Stomach (tissue), 9 donors: ENCODE measurements around the gene DOC2A. TPM values are rescaled to one million over a fixed set of nuclear protein-coding genes. Genes with fewer than 3 reads are reported as not detected.
"Not testable (repeated sequence)": the region's sequence is repeated elsewhere in the genome, so short reads cannot be mapped to it uniquely, and the experiment has no call there.

ENCODE experiments used
- DNase-seq, 2 donors: peaks; one replicate each; pipeline versions ENCODE4 v3.0.0 to v3.0.0-alpha.2; 2013 to 2019
- H3K27ac ChIP-seq, 5 donors: fragments of 200-600 bp in 4 of 5; sonication (generic) in 4 of 5; one replicate each; pipeline ENCODE4 v1.5.1; 2013 to 2019; ENCODE audit warnings: mild to moderate bottlenecking in 1 of 5, moderate library complexity in 1 of 5
- H3K27me3 ChIP-seq, 3 donors: fragments of 200-600 bp; sonication (generic); one replicate each; pipeline ENCODE4 v1.5.1; 2017 to 2019; ENCODE audit warnings: mixed run types in 1 of 3
- H3K36me3 ChIP-seq, 4 donors: fragments of 200-600 bp; sonication (generic); 1 replicate in 3 of 4; 2 replicates in 1 of 4; pipeline ENCODE4 v1.5.1; 2016 to 2019
- H3K4me1 ChIP-seq, 4 donors: fragments of 200-600 bp; sonication (generic); one replicate each; pipeline ENCODE4 v1.5.1; 2016 to 2019
- H3K4me3 ChIP-seq, 4 donors: fragments of 200-600 bp; sonication (generic) in 3 of 4; one replicate each; pipeline ENCODE4 v1.5.1; 2016 to 2019; ENCODE audit warnings: mild to moderate bottlenecking in 1 of 4
- H3K9me3 ChIP-seq, 4 donors: fragments of 200-600 bp; sonication (generic); one replicate each; pipeline ENCODE4 v1.5.1; 2016 to 2019
- EP300 ChIP-seq: sonication (generic); formaldehyde crosslinking; IDR thresholded peaks from one replicate; pipeline ENCODE4 v1.6.1; 2017; ENCODE audit warnings: antibody characterized with exemption
- POLR2A ChIP-seq, 4 donors: fragments of 450-650 bp; IDR thresholded peaks; one replicate each; pipeline ENCODE4 v1.6.1; 2016; ENCODE audit warnings: antibody characterized with exemption in 4 of 4, control low read depth in 2 of 4, mild to moderate bottlenecking in 1 of 4, moderate library complexity in 1 of 4
- POLR2AphosphoS5 ChIP-seq, 3 donors: sonication (generic); formaldehyde crosslinking; IDR thresholded peaks; one replicate each; pipeline ENCODE4 v1.6.1; 2016; ENCODE audit warnings: antibody characterized with exemption in 3 of 3
- WGBS, 5 donors: extraction: QIAGEN DNeasy Blood & Tissue Kit in 3 of 5; methylation state at CpG; one replicate each; pipeline versions ENCODE4 v1.1.5 to v1.1.7; 2013 to 2018; 5-methylcytosine and 5-hydroxymethylcytosine counted together
- intact Hi-C: fragments of 100-400 bp; cut with DNase I; formaldehyde crosslinking; loops from one replicate; pipeline ENCODE4 v1.15.1; 2023; ENCODE audit warnings: low total_unique reads
- polyA plus RNA-seq, 3 donors: library from polyadenylated mRNA; stranded (reverse); fragments of 200-250 nt; gene quantifications; one replicate each; pipeline ENCODE4 v1.2.3, GENCODE V29; 2013
- total RNA-seq, 5 donors: library from RNA; depleted of rRNA; stranded (reverse); fragments of >200 nt; gene quantifications; one replicate each; pipeline versions ENCODE4 v1.1.0 to v1.2.3, GENCODE V29; 2014 to 2016
- TF ChIP-seq, protein P1 (sequence below), 7 experiments: fragments of 450-650 bp in 4 of 7; fragments of 200-600 bp in 3 of 7; sonication (generic) in 3 of 7; IDR thresholded peaks; one replicate each; pipeline ENCODE4 v1.5.1; 2016 to 2019; ENCODE audit warnings: antibody characterized with exemption in 7 of 7, control low read depth in 2 of 7, mild to moderate bottlenecking in 1 of 7
- donor health status: healthy with polysubstance abuse.
- donor health status: Bipolar disorder and iron deficiency.
- donor health status: healthy.

DOC2A gene
- total and polyA plus RNA-seq, 8 donors = 0.72 to 20.9 (median 1.8) TPM; not detected in 4

GRCh38 chr16:29961127-29961478 is 49.7 kb downstream of the DOC2A start:
- no peaks in the 10 kb centered on the region for H3K27me3 ChIP-seq
- WGBS, 5 donors = 57 to 65% (median 63%) methylated on average over 10 of the region's 10 CpGs
- intact Hi-C loops = no loop called here
- H3K9me3 ChIP-seq = no peaks in the 10 kb centered on the region
- H3K4me1 ChIP-seq = peaks cover 7 to 39% (median 32%) of the 10 kb centered on the region in 4 donors
- peak overlapping the region; percentile 92 to 96 (median 94) for H3K27ac ChIP-seq
- TF ChIP-seq POLR2AphosphoS5 (IDR thresholded peaks at IDR 0.05) (no peak), EP300 (no peak), POLR2A (IDR thresholded peaks at IDR 0.05) (no peak)
- TF ChIP-seq, protein P1, sequence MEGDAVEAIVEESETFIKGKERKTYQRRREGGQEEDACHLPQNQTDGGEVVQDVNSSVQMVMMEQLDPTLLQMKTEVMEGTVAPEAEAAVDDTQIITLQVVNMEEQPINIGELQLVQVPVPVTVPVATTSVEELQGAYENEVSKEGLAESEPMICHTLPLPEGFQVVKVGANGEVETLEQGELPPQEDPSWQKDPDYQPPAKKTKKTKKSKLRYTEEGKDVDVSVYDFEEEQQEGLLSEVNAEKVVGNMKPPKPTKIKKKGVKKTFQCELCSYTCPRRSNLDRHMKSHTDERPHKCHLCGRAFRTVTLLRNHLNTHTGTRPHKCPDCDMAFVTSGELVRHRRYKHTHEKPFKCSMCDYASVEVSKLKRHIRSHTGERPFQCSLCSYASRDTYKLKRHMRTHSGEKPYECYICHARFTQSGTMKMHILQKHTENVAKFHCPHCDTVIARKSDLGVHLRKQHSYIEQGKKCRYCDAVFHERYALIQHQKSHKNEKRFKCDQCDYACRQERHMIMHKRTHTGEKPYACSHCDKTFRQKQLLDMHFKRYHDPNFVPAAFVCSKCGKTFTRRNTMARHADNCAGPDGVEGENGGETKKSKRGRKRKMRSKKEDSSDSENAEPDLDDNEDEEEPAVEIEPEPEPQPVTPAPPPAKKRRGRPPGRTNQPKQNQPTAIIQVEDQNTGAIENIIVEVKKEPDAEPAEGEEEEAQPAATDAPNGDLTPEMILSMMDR (IDR thresholded peaks at IDR 0.05) = no peak
- no peak for DNase-seq
- H3K4me3 ChIP-seq = peak overlapping the region; percentile 66 to 79 (median 70)
- H3K36me3 ChIP-seq = peaks cover 0 to 22% (median 16%) of the 10 kb centered on the region in 4 donors

- DNase-seq, H3K27me3 ChIP-seq, H3K9me3 ChIP-seq, H3K4me3 ChIP-seq, H3K27ac ChIP-seq, intact Hi-C loops: not testable (repeated sequence)
- WGBS, 5 donors = 86 to 89% (median 88%) methylated on average over 4 of the region's 4 CpGs
- peaks cover 0 to 13% (median 11%) of the 10 kb centered on the region in 4 donors for H3K36me3 ChIP-seq
- H3K4me1 ChIP-seq = peaks cover 7 to 29% (median 28%) of the 10 kb centered on the region in 4 donors
Measured at GRCh38 chr16:29959821-29960220, 51.0 kb downstream of the DOC2A start.

DNA sequence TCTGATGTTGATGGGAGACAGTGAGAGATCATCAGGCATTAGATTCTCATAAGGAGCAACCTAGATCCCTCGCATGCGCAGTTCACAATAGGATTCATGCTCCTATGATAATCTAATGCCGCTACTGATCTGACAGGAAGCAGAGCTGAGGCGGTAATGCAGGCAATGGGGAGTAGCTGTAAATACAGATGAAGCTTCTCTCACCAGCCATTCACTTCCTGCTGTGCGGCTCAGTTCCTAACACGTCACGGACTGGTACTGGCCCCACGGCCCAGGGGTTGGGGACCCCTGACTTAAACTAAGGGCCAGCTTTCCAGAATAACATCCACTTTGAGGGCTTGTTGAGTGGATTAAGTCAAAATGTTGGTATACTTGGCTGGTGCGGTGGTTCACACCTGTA is 51.5 kb downstream of the DOC2A start:
- intact Hi-C loops = no loop called here
- 81 to 97% (median 90%) methylated on average over 8 to 9 of the region's 9 CpGs for WGBS, 5 donors

DNA sequence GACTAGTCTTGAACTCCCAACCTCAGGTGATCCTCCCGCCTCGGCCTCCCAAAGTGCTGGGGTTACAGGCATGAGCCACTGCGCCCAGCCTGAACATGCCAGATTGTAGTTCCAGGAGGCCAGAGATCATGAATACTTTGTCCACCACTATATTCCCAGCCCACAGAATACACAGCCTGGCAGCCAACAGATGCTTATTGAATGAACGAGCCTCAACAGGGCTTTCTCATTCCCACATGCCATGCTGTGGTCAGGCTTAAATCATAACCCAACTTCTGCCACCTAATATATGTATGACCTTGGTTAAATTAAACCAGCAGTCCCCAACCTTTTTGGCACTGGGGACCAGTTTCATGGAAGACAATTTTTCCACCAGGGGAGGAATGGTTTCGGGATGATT is 52.1 kb downstream of the DOC2A start:
- H3K27me3 ChIP-seq = no peaks in the 10 kb centered on the region
- no peaks in the 10 kb centered on the region for H3K9me3 ChIP-seq
- TF ChIP-seq POLR2AphosphoS5 (IDR thresholded peaks at IDR 0.05) = no peak
- TF ChIP-seq, protein P1 (IDR thresholded peaks at IDR 0.05) = no peak
- TF ChIP-seq EP300 = no peak
- no peak for TF ChIP-seq POLR2A (IDR thresholded peaks at IDR 0.05)
- H3K36me3 ChIP-seq = peaks cover 0 to 5% (median under 1%) of the 10 kb centered on the region in 4 donors
- intact Hi-C loops = no loop called here
- DNase-seq = no peak
- no peak overlapping the region for H3K27ac ChIP-seq
- 90 to 96% (median 90%) methylated on average over 5 of the region's 5 CpGs for WGBS, 5 donors
- peaks cover 7 to 20% (median 19%) of the 10 kb centered on the region in 4 donors for H3K4me1 ChIP-seq
- H3K4me3 ChIP-seq = no peak overlapping the region

More for the DNA sequence above, 51.5 kb downstream of the DOC2A start:
- Histone ChIP-seq H3K27ac (no peak overlapping the region), H3K4me3 (no peak overlapping the region), H3K27me3 (no peaks in the 10 kb centered on the region), H3K9me3 (no peaks in the 10 kb centered on the region), H3K4me1 (peaks cover 7 to 25% (median 24%) of the 10 kb centered on the region in 4 donors), H3K36me3 (peaks cover 0 to 7% (median 6%) of the 10 kb centered on the region in 4 donors)
- TF ChIP-seq POLR2AphosphoS5 (IDR thresholded peaks at IDR 0.05) = no peak
- TF ChIP-seq, protein P1 (IDR thresholded peaks at IDR 0.05) = no peak
- TF ChIP-seq EP300 = no peak
- TF ChIP-seq POLR2A (IDR thresholded peaks at IDR 0.05) = no peak
- DNase-seq = no peak

Other genes with a start within 250 kb of the DOC2A start
- 10 to 100 TPM in 1 of 5 donors, 1 to 10 TPM in 1, not detected in 3; 1.1 to 33.6 TPM for gene ZG16, start 232.8 kb downstream of the DOC2A start, total RNA-seq
- under 1 TPM in 1 of 3 donors, not detected in 2; 0.76 TPM for gene ZG16, start 232.8 kb downstream of the DOC2A start, polyA plus RNA-seq
- gene KIF22, start 220.3 kb downstream of the DOC2A start, total RNA-seq = 100 to 1,000 TPM in 1 of 5 donors, 10 to 100 TPM in 4; 11.1 to 229 (median 26.8) TPM
- 10 to 100 TPM; 53.6 to 88.5 (median 59.2) TPM for gene KIF22, start 220.3 kb downstream of the DOC2A start, polyA plus RNA-seq
- gene MAZ, start 204.5 kb downstream of the DOC2A start, total RNA-seq = 100 to 1,000 TPM in 4 of 5 donors, 10 to 100 TPM in 1; 11.7 to 865 (median 117) TPM
- 100 to 1,000 TPM in 2 of 3 donors, 10 to 100 TPM in 1; 79.9 to 160 (median 102) TPM for gene MAZ, start 204.5 kb downstream of the DOC2A start, polyA plus RNA-seq
- gene PRRT2, start 198.8 kb downstream of the DOC2A start, total RNA-seq = 10 to 100 TPM in 1 of 5 donors, 1 to 10 TPM in 2, not detected in 2; 4.0 to 17.4 (median 4.6) TPM
- under 1 TPM in 2 of 3 donors, not detected in 1; 0.62 to 0.83 TPM for gene PRRT2, start 198.8 kb downstream of the DOC2A start, polyA plus RNA-seq
- gene PAGR1, start 194.9 kb downstream of the DOC2A start, total RNA-seq = 100 to 1,000 TPM in 1 of 5 donors, 10 to 100 TPM in 3, 1 to 10 TPM in 1; 7.1 to 124 (median 19.8) TPM
- 10 to 100 TPM; 24.0 to 31.6 (median 27.1) TPM for gene PAGR1, start 194.9 kb downstream of the DOC2A start, polyA plus RNA-seq
- gene MVP, start 190.6 kb downstream of the DOC2A start, total RNA-seq = 100 to 1,000 TPM in 4 of 5 donors, 10 to 100 TPM in 1; 92.2 to 453 (median 154) TPM
- gene MVP, start 190.6 kb downstream of the DOC2A start, polyA plus RNA-seq = 100 to 1,000 TPM; 101 to 122 (median 116) TPM
- 10 to 100 TPM in 4 of 5 donors, 1 to 10 TPM in 1; 2.3 to 91.5 (median 54.5) TPM for gene CDIPT, start 147.8 kb downstream of the DOC2A start, total RNA-seq
- gene CDIPT, start 147.8 kb downstream of the DOC2A start, polyA plus RNA-seq = 10 to 100 TPM; 51.6 to 72.6 (median 53.9) TPM
- gene SEZ6L2, start 111.5 kb downstream of the DOC2A start, total RNA-seq = 10 to 100 TPM in 2 of 5 donors, 1 to 10 TPM in 2, not detected in 1; 6.2 to 31.4 (median 12.0) TPM
- 1 to 10 TPM; 1.5 to 7.7 (median 7.6) TPM for gene SEZ6L2, start 111.5 kb downstream of the DOC2A start, polyA plus RNA-seq
- 10 to 100 TPM in 1 of 5 donors, 1 to 10 TPM in 2, not detected in 2; 4.5 to 11.0 (median 8.4) TPM for gene ASPHD1, start 110.5 kb downstream of the DOC2A start, total RNA-seq
- gene ASPHD1, start 110.5 kb downstream of the DOC2A start, polyA plus RNA-seq = 10 to 100 TPM; 11.6 to 29.8 (median 15.7) TPM
- 100 to 1,000 TPM in 1 of 5 donors, 10 to 100 TPM in 4; 15.4 to 182 (median 35.3) TPM for gene KCTD13, start 84.8 kb downstream of the DOC2A start, total RNA-seq
- gene KCTD13, start 84.8 kb downstream of the DOC2A start, polyA plus RNA-seq = 10 to 100 TPM in 1 of 3 donors, 1 to 10 TPM in 2; 6.3 to 14.3 (median 7.4) TPM
- gene TMEM219, start 48.9 kb downstream of the DOC2A start, total RNA-seq = 100 to 1,000 TPM in 1 of 5 donors, 10 to 100 TPM in 4; 32.1 to 238 (median 60.5) TPM
- gene TMEM219, start 48.9 kb downstream of the DOC2A start, polyA plus RNA-seq = 100 to 1,000 TPM; 190 to 286 (median 212) TPM
- gene TAOK2, start 37.2 kb downstream of the DOC2A start, total RNA-seq = 100 to 1,000 TPM in 1 of 5 donors, 10 to 100 TPM in 4; 33.8 to 135 (median 36.6) TPM
- gene TAOK2, start 37.2 kb downstream of the DOC2A start, polyA plus RNA-seq = 10 to 100 TPM; 12.5 to 22.6 (median 14.5) TPM
- 10 to 100 TPM in 1 of 5 donors, 1 to 10 TPM in 4; 1.8 to 13.4 (median 5.1) TPM for gene HIRIP3, start 15.4 kb downstream of the DOC2A start, total RNA-seq
- gene HIRIP3, start 15.4 kb downstream of the DOC2A start, polyA plus RNA-seq = 10 to 100 TPM; 13.6 to 14.8 (median 13.7) TPM
- 100 to 1,000 TPM in 1 of 5 donors, 10 to 100 TPM in 3, 1 to 10 TPM in 1; 3.5 to 319 (median 18.2) TPM for gene INO80E, start 14.8 kb downstream of the DOC2A start, total RNA-seq
- 100 to 1,000 TPM in 1 of 3 donors, 10 to 100 TPM in 2; 45.7 to 109 (median 59.0) TPM for gene INO80E, start 14.8 kb downstream of the DOC2A start, polyA plus RNA-seq
- not detected for gene C16orf92, start 12.2 kb upstream of the DOC2A start, total RNA-seq
- not detected for gene C16orf92, start 12.2 kb upstream of the DOC2A start, polyA plus RNA-seq
- under 1 TPM in 1 of 5 donors, not detected in 4; 0.92 TPM for gene TLCD3B, start 20.2 kb upstream of the DOC2A start, total RNA-seq
- under 1 TPM in 1 of 3 donors, not detected in 2; 0.18 TPM for gene TLCD3B, start 20.2 kb upstream of the DOC2A start, polyA plus RNA-seq
- 1,000 to 10,000 TPM in 1 of 5 donors, 100 to 1,000 TPM in 4; 180 to 2,515 (median 698) TPM for gene ALDOA, start 54.7 kb upstream of the DOC2A start, total RNA-seq
- gene ALDOA, start 54.7 kb upstream of the DOC2A start, polyA plus RNA-seq = 1,000 to 10,000 TPM in 1 of 3 donors, 100 to 1,000 TPM in 2; 740 to 1,310 (median 887) TPM
- 10 to 100 TPM; 21.4 to 86.1 (median 63.6) TPM for gene PPP4C, start 65.0 kb upstream of the DOC2A start, total RNA-seq
- 100 to 1,000 TPM in 1 of 3 donors, 10 to 100 TPM in 2; 76.1 to 118 (median 93.3) TPM for gene PPP4C, start 65.0 kb upstream of the DOC2A start, polyA plus RNA-seq
- gene TBX6, start 80.9 kb upstream of the DOC2A start, total RNA-seq = 10 to 100 TPM in 1 of 5 donors, 1 to 10 TPM in 1, not detected in 3; 3.8 to 25.0 TPM
- 1 to 10 TPM; 1.1 to 2.5 (median 2.1) TPM for gene TBX6, start 80.9 kb upstream of the DOC2A start, polyA plus RNA-seq
- 100 to 1,000 TPM in 1 of 5 donors, 10 to 100 TPM in 4; 13.9 to 116 (median 37.9) TPM for gene YPEL3, start 85.2 kb upstream of the DOC2A start, total RNA-seq
- 100 to 1,000 TPM; 103 to 162 (median 111) TPM for gene YPEL3, start 85.2 kb upstream of the DOC2A start, polyA plus RNA-seq
- 100 to 1,000 TPM in 1 of 5 donors, 1 to 10 TPM in 4; 1.8 to 178 (median 7.2) TPM for gene GDPD3, start 102.5 kb upstream of the DOC2A start, total RNA-seq
- gene GDPD3, start 102.5 kb upstream of the DOC2A start, polyA plus RNA-seq = 10 to 100 TPM in 1 of 3 donors, 1 to 10 TPM in 2; 4.4 to 15.9 (median 4.6) TPM
- 100 to 1,000 TPM in 3 of 5 donors, 10 to 100 TPM in 2; 21.5 to 290 (median 111) TPM for gene MAPK3, start 112.2 kb upstream of the DOC2A start, total RNA-seq
- 100 to 1,000 TPM in 1 of 3 donors, 10 to 100 TPM in 2; 39.9 to 203 (median 68.2) TPM for gene MAPK3, start 112.2 kb upstream of the DOC2A start, polyA plus RNA-seq
- gene CORO1A, start 172.6 kb upstream of the DOC2A start, total RNA-seq = 10 to 100 TPM; 13.0 to 30.3 (median 18.7) TPM
- 10 to 100 TPM; 34.2 to 42.5 (median 37.3) TPM for gene CORO1A, start 172.6 kb upstream of the DOC2A start, polyA plus RNA-seq
- gene BOLA2B, start 182.6 kb upstream of the DOC2A start, total RNA-seq = 100 to 1,000 TPM in 2 of 5 donors, 10 to 100 TPM in 2, not detected in 1; 21.3 to 415 (median 168) TPM
- 100 to 1,000 TPM; 281 to 322 (median 321) TPM for gene BOLA2B, start 182.6 kb upstream of the DOC2A start, polyA plus RNA-seq
- gene SLX1A, start 182.8 kb upstream of the DOC2A start, total RNA-seq = 10 to 100 TPM in 3 of 5 donors, 1 to 10 TPM in 2; 2.3 to 86.9 (median 19.0) TPM
- 10 to 100 TPM; 80.8 to 86.0 (median 84.2) TPM for gene SLX1A, start 182.8 kb upstream of the DOC2A start, polyA plus RNA-seq
- 100 to 1,000 TPM in 1 of 5 donors, 10 to 100 TPM in 3, 1 to 10 TPM in 1; 4.2 to 118 (median 63.6) TPM for gene SULT1A3, start 188.2 kb upstream of the DOC2A start, total RNA-seq
- 10 to 100 TPM; 23.8 to 53.2 (median 42.2) TPM for gene SULT1A3, start 188.2 kb upstream of the DOC2A start, polyA plus RNA-seq
- 1 to 10 TPM in 4 of 5 donors, not detected in 1; 1.6 to 6.4 (median 3.0) TPM for gene NPIPB13, start 237.5 kb upstream of the DOC2A start, total RNA-seq
- gene NPIPB13, start 237.5 kb upstream of the DOC2A start, polyA plus RNA-seq = 1 to 10 TPM; 1.7 to 5.5 (median 2.6) TPM